GM21576 (cell line): ENCODE measurements around the gene SIK3.
"Not testable (repeated sequence)": the region's sequence is repeated elsewhere in the genome, so short reads cannot be mapped to it uniquely, and the experiment has no call there.

Source experiments
- ATAC-seq: cut with Tn5 transposase; IDR thresholded peaks from one replicate; pipeline ENCODE4 v1.9.1; 2021; ENCODE audit warnings: mild to moderate bottlenecking, moderate library complexity; ENCODE audit not compliant: unreplicated experiment

The SIK3 gene

GRCh38 chr11:116808262-116809175 is 289.7 kb downstream of the SIK3 start:
- ATAC-seq: no peak

DNA sequence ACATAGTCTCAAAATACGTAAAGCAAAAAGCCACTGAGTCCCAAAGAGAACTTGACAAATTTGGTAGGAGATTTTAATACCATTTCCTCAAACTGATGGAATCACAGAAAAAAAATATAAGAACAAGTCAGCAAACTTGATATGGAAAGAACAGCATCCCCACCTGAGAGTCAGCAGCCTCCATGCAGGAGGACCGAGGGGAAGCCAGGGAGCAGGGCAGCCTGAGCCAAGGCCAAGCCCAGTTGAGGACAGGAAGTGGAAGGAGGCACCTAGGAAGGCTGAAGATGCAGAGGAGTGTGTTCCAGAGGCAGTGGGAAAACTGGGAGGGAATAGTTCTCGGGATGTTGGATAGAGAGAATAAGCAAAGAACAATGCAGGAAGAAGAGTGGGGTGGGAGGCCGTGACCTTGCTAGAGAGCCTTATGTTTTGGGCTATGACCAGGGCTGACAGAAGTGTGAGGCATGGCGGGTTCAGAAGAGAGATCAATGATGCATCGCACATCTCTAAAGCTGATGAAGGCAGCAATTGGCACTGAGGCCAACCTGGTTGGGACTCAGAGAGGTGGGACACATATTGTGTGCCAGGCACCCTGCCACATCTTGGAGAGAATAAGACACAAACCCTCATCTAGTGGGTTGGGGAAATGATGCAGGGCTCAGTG is 290.5 kb downstream of the SIK3 start:
- no peak for ATAC-seq

- ATAC-seq: no peak
Measured at GRCh38 chr11:116804001-116804400, 294.2 kb downstream of the SIK3 start.

DNA sequence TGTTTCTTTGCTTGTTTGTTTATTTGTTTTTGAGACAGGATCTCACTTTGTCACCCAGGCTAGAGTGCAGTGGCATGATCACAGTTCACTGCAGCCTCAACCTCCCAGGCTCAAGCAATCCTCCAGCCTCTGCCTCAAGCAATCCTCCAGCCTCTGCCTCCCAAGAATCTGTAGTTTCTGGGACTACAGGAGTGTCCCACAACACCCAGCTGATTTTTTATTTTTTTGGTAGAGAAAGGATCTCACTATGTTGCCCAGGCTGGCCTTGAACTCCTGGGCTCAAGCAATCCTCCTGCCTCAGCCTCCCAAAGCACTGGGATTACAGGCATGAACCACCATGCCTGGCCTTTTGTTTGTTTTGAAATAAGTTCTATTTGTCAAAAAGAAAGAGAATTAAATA is 296.6 kb downstream of the SIK3 start:
- ATAC-seq: not testable (repeated sequence)

GRCh38 chr11:116800610-116801009 is 297.6 kb downstream of the SIK3 start:
- ATAC-seq: no peak

DNA sequence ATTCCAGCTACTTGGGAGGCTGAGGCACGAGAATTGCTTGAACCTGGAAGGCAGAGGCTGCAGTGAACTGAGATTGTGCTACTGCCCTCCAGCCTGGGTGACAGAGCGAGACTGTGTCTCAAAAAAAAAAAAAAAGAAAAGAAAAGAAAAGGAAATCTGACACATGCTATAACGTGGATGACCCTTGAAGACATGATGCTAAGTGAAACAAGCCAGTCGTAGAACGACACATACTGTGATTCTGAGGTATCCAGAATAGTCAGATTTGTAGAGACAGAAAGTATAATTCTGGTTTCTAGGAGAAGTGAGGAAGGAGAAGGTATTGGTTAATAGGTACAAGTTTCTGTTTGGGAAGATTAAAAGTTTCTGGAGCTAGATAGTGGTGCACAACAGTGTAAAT is 299.9 kb downstream of the SIK3 start:
- no peak for ATAC-seq

DNA sequence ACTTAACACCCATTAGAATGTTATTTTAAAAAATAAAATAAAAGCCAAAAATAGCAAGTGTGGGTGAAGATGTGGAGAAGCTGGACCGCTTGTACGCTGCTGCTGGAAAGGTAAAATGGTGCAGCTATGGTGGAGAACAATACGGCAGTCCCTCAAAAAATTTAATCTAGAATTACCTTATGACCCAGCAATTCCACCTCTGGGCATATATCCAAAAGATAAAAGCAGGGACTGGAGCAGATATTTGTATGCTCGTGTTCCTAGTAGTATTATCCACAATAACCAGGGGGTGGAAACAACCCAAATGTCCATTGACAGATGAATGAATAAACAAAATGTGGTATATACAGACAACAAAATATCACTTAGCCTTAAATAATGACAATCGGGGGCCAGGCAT is 300.4 kb downstream of the SIK3 start:
- no peak for ATAC-seq

DNA sequence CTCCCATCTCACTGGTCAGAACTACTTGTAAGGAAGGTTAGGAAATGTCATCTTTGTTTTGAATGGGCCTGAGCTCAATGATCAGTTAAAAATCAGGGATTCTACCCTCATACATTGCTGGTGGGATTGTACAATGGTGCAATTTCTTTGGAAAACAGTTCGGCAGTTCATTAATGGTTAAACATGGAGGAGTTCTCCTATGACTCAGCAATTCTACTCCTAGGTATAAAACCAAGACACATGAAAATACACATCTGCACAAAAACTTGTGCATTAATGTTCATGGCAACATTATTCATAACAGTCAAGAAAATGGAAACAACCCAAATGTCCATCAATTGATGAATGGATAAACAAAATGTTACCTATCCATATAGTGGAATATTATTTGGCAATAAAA is 301.7 kb downstream of the SIK3 start:
- no peak for ATAC-seq

DNA sequence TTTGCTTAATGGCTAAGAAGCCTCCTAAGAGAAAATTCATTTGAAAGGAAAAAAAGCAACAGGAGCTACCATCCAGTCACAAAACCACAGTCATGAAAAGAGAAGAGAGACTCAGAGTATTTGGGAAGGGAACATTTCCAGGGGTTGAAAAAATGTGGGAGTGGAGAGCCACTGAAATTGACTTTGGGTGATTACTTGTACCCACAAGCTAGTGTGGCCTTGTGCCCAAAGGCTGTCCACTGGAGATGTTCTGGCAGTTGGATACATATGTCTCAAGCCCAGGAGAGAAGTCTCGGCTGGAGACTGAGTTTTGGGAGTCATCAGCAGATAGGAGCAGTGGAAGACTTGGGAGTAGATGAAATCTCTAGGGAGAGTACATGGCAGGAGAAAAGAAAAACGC is 303.4 kb downstream of the SIK3 start:
- ATAC-seq: no peak

DNA sequence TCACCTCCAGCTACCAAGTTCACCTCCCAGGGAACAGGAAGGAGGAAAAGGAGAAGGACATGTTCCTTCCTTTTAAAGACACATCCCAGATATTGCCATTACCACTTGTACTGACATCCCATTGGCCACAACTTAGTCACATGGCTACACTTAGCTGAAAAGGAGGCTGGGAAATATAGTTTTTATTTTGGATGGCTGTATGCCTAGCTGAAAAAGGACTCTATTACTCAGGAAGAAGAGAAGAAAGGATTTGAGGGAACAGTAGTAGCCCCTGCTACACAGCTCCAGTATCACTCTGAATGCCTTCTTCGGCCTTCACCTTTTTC is 304.5 kb downstream of the SIK3 start:
- no peak for ATAC-seq
